Body of pancreas (tissue), 4 donors: ENCODE data around the gene SLC16A6.
"Not testable (repeated sequence)": the region's sequence is repeated elsewhere in the genome, so short reads cannot be mapped to it uniquely, and the experiment has no call there.

Experiments
- CTCF ChIP-seq, 7 experiments: fragments of 450-650 bp in 4 of 7; fragments of 200-600 bp in 3 of 7; sonication (generic) in 3 of 7; IDR thresholded peaks; one replicate each; pipeline ENCODE4 v1.5.1; 2016 to 2019; ENCODE audit warnings: antibody characterized with exemption in 7 of 7
- POLR2A ChIP-seq, 3 donors: fragments of 450-650 bp; IDR thresholded peaks; one replicate each; pipeline ENCODE4 v1.6.1; 2016; ENCODE audit warnings: antibody characterized with exemption in 3 of 3, mild to moderate bottlenecking in 2 of 3

DNA sequence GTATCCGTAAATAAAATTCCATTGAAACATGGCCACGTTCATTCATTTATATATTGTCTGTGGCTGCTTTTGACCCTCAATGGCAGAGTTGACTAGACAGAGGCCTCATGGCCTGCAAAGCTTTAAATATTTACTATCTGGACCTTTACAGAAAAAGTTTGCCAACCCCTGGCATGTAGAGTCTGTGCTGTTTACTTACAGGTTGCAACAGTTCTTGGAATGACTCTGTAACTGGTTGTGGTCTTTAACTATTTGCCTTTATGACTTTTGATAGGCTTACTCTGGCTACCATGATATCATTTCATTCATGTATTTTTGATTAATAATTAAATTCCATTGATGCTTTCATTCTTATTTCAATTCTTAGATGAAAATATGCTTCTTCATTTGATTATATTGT is 25.1 kb downstream of the SLC16A6 start:
- not testable (repeated sequence) for TF ChIP-seq CTCF, POLR2A (IDR thresholded peaks at IDR 0.05)
